GM20000 (cell line): ENCODE results near the gene WWTR1.

Experiments used
- DNase-seq: peaks from one replicate; pipeline ENCODE4 v3.0.0; 2012; ENCODE audit warnings: low spot score
- CTCF ChIP-seq: IDR thresholded peaks from 2 replicates; pipeline ENCODE4 v1.5.1; 2012; ENCODE audit warnings: mild to moderate bottlenecking, control low read depth; ENCODE audit errors: extremely low read depth, missing control alignments

The WWTR1 gene

GRCh38 chr3:149542375-149543312 lies 115.2 kb downstream of the WWTR1 start:
- DNase-seq: no peak
- no peak for TF ChIP-seq CTCF

- TF ChIP-seq CTCF: no peak
- DNase-seq: no peak
Measured at GRCh38 chr3:149541091-149541491, 116.7 kb downstream of the WWTR1 start.

GRCh38 chr3:149538371-149538770 lies 119.5 kb downstream of the WWTR1 start:
- TF ChIP-seq CTCF: no peak
- no peak for DNase-seq

- DNase-seq: no peak
- TF ChIP-seq CTCF: no peak
Measured at GRCh38 chr3:149536429-149536828, 121.4 kb downstream of the WWTR1 start.

- DNase-seq: no peak
- TF ChIP-seq CTCF: no peak
Measured at GRCh38 chr3:149535333-149535685, 122.5 kb downstream of the WWTR1 start.

- TF ChIP-seq CTCF: no peak
- no peak for DNase-seq
Measured at GRCh38 chr3:149534671-149535332, 123.0 kb downstream of the WWTR1 start.

- DNase-seq: no peak
- no peak for TF ChIP-seq CTCF
Measured at GRCh38 chr3:149534082-149534481, 123.7 kb downstream of the WWTR1 start.
